GM10248 (cell line): ENCODE measurements around the gene INSIG1.

Source experiments
- CTCF ChIA-PET: fragments of 300-600 bp; sonication (Branson Sonifier 250); formaldehyde crosslinking; extraction: SDS; loops from one replicate; lab custom pipeline; 2021; ENCODE audit warnings: antibody characterized with exemption; lab: Yijun Ruan, JAX
- POLR2A ChIA-PET: fragments of 350-650 bp; sonication (Branson Sonifier 250); formaldehyde crosslinking; extraction: SDS; loops from one replicate; lab custom pipeline; 2020; ENCODE audit warnings: antibody characterized with exemption; lab: Yijun Ruan, JAX
- DNase-seq: peaks from one replicate; pipeline ENCODE4 v3.0.0; 2012; ENCODE audit errors: extremely low spot score
- CTCF ChIP-seq: IDR thresholded peaks from 2 replicates; pipeline ENCODE4 v1.5.1; 2012; ENCODE audit warnings: mild to moderate bottlenecking, low read depth; ENCODE audit errors: extremely low read depth, missing control alignments, control extremely low read depth

Gene INSIG1

GRCh38 chr7:155296006-155296787 lies 1.5 kb upstream of the INSIG1 start:
- POLR2A ChIA-PET, result interaction anchor here (2.4 kb wide), 1 partner anchor 90 kb away, joined by 19 read pairs; no protein-coding TSS in a partner anchor
- no peak for DNase-seq
- no peak for TF ChIP-seq CTCF
- CTCF ChIA-PET, result interaction anchor here (1.0 to 7.4 kb wide), 9 partner anchors 8 to 369 kb away, joined by 3 to 38 read pairs (median 3); no protein-coding TSS in a partner anchor

- POLR2A ChIA-PET, result interaction anchor here (0.6 to 2.4 kb wide), 5 partner anchors 9 to 294 kb away, joined by 3 to 19 read pairs (median 4); partner anchors contain the start of gene PAXIP1
- no peak for TF ChIP-seq CTCF
- DNase-seq, result peak; percentile 42
- CTCF ChIA-PET, result interaction anchor here (1.0 to 7.4 kb wide), 10 partner anchors 9 to 370 kb away, joined by 3 to 38 read pairs (median 3); no protein-coding TSS in a partner anchor
These were observed 726 bp upstream of the INSIG1 start for GRCh38 chr7:155296788-155297516.

- ChIA-PET POLR2A (interaction anchor here (1.1 to 2.4 kb wide), 4 partner anchors 9 to 292 kb away, joined by 4 to 19 read pairs (median 4); no protein-coding TSS in a partner anchor), CTCF (interaction anchor here (1.5 to 7.4 kb wide), 3 partner anchors 16 to 371 kb away, joined by 4 to 38 read pairs (median 7); no protein-coding TSS in a partner anchor)
- TF ChIP-seq CTCF, result no peak
- DNase-seq, result no peak
These were observed 683 bp downstream of the INSIG1 start for GRCh38 chr7:155298288-155298833.

GRCh38 chr7:155298834-155299534 lies 1.3 kb downstream of the INSIG1 start:
- ChIA-PET POLR2A (interaction anchor here (0.8 to 2.4 kb wide), 4 partner anchors 10 to 292 kb away, joined by 4 to 19 read pairs (median 4); no protein-coding TSS in a partner anchor), CTCF (interaction anchor here (0.9 to 7.4 kb wide), 3 partner anchors 15 to 109 kb away, joined by 3 to 38 read pairs (median 4); no protein-coding TSS in a partner anchor)
- no peak for TF ChIP-seq CTCF
- peak; percentile 93 for DNase-seq

GRCh38 chr7:155299535-155300202 lies 2.0 kb downstream of the INSIG1 start:
- no peak for TF ChIP-seq CTCF
- ChIA-PET CTCF (interaction anchor here (0.9 to 7.4 kb wide), 3 partner anchors 14 to 110 kb away, joined by 3 to 38 read pairs (median 4); no protein-coding TSS in a partner anchor), POLR2A (interaction anchor here (0.8 to 1.1 kb wide), 3 partner anchors 11 to 293 kb away, joined by 4 read pairs; no protein-coding TSS in a partner anchor)
- peak; percentile 45 for DNase-seq
